Endodermal cell (in vitro differentiated cells): ENCODE results near the gene HLA-C. TPM values are rescaled to one million over a fixed set of nuclear protein-coding genes. Genes with fewer than 3 reads are reported as not detected.
"Not testable (repeated sequence)": the region's sequence is repeated elsewhere in the genome, so short reads cannot be mapped to it uniquely, and the experiment has no call there.

ENCODE experiments used
- DNase-seq: peaks from one replicate; pipeline ENCODE4 v3.0.0-alpha.2; 2017
- H3K27ac ChIP-seq: 2 replicates; pipeline ENCODE4 v1.5.1; 2013; ENCODE audit warnings: mild to moderate bottlenecking, low read depth, low read length, moderate library complexity
- H3K27me3 ChIP-seq: 2 replicates; pipeline ENCODE4 v1.6.1; 2013; ENCODE audit warnings: mild to moderate bottlenecking, low read length, moderate library complexity; ENCODE audit not compliant: insufficient read depth, control insufficient read depth, poor library complexity, severe bottlenecking
- H3K36me3 ChIP-seq: 2 replicates; pipeline ENCODE4 v1.7.0; 2013; ENCODE audit warnings: mild to moderate bottlenecking, low read length, moderate library complexity; ENCODE audit not compliant: control insufficient read depth, insufficient read depth
- H3K4me1 ChIP-seq: one replicate; pipeline ENCODE4 v1.7.0; 2013; ENCODE audit warnings: low read length; ENCODE audit not compliant: control insufficient read depth, insufficient read depth
- H3K4me3 ChIP-seq: 2 replicates; pipeline ENCODE4 v1.5.1; 2013; ENCODE audit warnings: mild to moderate bottlenecking, low read length, moderate library complexity
- H3K9ac ChIP-seq: 2 replicates; pipeline ENCODE4 v1.6.1; 2013; ENCODE audit warnings: mild to moderate bottlenecking, low read length, moderate library complexity; ENCODE audit not compliant: poor library complexity, severe bottlenecking; ENCODE audit errors: extremely low read depth
- H3K9me3 ChIP-seq: 2 replicates; pipeline ENCODE4 v1.6.1; 2013; ENCODE audit warnings: mild to moderate bottlenecking, low read length, moderate library complexity; ENCODE audit not compliant: control insufficient read depth
- H3K27ac Mint-ChIP-seq: 2 replicates; pipeline ENCODE4 v1.8.0; 2020; ENCODE audit warnings: mixed read lengths
- H3K27me3 Mint-ChIP-seq: 2 replicates; pipeline ENCODE4 v1.8.0; 2021; ENCODE audit warnings: mild to moderate bottlenecking, mixed read lengths; ENCODE audit not compliant: insufficient read depth
- H3K36me3 Mint-ChIP-seq: 2 replicates; pipeline ENCODE4 v1.8.0; 2020; ENCODE audit warnings: low read depth, mixed read lengths
- H3K4me1 Mint-ChIP-seq: 2 replicates; pipeline ENCODE4 v1.8.0; 2020; ENCODE audit warnings: mixed read lengths
- H3K4me3 Mint-ChIP-seq: 2 replicates; pipeline ENCODE4 v1.8.0; 2020; ENCODE audit warnings: mild to moderate bottlenecking, moderate library complexity, mixed read lengths
- H3K9me3 Mint-ChIP-seq: 2 replicates; pipeline ENCODE4 v1.8.0; 2020; ENCODE audit warnings: mild to moderate bottlenecking, mixed read lengths
- WGBS, 2 experiments: methylation state at CpG; one replicate each; pipeline versions ENCODE4 v1.1.5 to v1.1.7; 2013; ENCODE audit warnings: missing lambda C conversion rate in 2 of 2, mixed read lengths in 1 of 2; ENCODE audit not compliant: insufficient coverage in 1 of 2, insufficient read length in 1 of 2; 5-methylcytosine and 5-hydroxymethylcytosine counted together
- total RNA-seq, 2 donors: library from RNA; stranded (reverse); fragmentation: NEBNext Ultra II Directional in 1 of 2; extraction: Animal tissue kit (Norgen Biotek cat#: 25700) in 1 of 2; gene quantifications; 2 replicates in 1 of 2; 3 replicates in 1 of 2; pipeline ENCODE4 v1.2.1, GENCODE V29; 2021
- TF ChIP-seq, protein P1 (sequence below): fragments of 200-600 bp; sonication (generic); conservative IDR thresholded peaks from 2 replicates; pipeline ENCODE4 v1.5.0; 2021; ENCODE audit warnings: antibody characterized with exemption, mild to moderate bottlenecking

The HLA-C gene
- total RNA-seq, 2 donors from 2014 or later, result 248 to 442 TPM

DNA sequence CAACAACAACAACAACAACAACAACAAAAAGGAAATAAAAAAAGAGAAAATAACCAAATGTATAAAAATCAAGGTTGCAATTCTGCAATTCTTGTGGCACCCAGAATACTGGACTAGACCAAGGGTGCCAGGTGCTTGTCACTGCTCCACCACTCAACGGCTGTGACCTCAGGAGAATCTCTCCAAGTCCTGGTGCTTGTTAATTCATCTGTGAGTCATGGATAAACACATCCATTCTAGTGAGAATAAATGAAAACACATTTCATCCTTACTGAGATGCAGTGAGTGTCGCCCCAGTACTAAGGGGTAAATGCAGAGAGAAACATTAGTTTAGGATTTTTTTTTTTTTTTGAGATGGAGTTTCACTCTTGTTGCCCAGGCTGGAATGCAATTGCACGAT is 32.0 kb downstream of the HLA-C start:
- no peaks in the 10 kb centered on the region for H3K36me3 ChIP-seq
- 60 to 69% methylated on average over 2 to 3 of the region's 3 CpGs for WGBS, 2 experiments
- no peaks in the 10 kb centered on the region for H3K27me3 ChIP-seq
- Mint-ChIP-seq H3K9me3 (peaks cover 2% of the 10 kb centered on the region), H3K4me3 (no peak overlapping the region), H3K36me3 (no peaks in the 10 kb centered on the region), H3K27ac (no peak overlapping the region), H3K27me3 (peaks cover 14% of the 10 kb centered on the region), H3K4me1 (no peaks in the 10 kb centered on the region)
- no peak for DNase-seq
- TF ChIP-seq, protein P1, sequence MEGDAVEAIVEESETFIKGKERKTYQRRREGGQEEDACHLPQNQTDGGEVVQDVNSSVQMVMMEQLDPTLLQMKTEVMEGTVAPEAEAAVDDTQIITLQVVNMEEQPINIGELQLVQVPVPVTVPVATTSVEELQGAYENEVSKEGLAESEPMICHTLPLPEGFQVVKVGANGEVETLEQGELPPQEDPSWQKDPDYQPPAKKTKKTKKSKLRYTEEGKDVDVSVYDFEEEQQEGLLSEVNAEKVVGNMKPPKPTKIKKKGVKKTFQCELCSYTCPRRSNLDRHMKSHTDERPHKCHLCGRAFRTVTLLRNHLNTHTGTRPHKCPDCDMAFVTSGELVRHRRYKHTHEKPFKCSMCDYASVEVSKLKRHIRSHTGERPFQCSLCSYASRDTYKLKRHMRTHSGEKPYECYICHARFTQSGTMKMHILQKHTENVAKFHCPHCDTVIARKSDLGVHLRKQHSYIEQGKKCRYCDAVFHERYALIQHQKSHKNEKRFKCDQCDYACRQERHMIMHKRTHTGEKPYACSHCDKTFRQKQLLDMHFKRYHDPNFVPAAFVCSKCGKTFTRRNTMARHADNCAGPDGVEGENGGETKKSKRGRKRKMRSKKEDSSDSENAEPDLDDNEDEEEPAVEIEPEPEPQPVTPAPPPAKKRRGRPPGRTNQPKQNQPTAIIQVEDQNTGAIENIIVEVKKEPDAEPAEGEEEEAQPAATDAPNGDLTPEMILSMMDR, result no peak
- H3K9ac ChIP-seq, result no peak overlapping the region
- H3K27ac ChIP-seq, result no peak overlapping the region
- H3K4me3 ChIP-seq, result no peak overlapping the region
- H3K9me3 ChIP-seq, result no peaks in the 10 kb centered on the region
- H3K4me1 ChIP-seq, result no peaks in the 10 kb centered on the region

DNA sequence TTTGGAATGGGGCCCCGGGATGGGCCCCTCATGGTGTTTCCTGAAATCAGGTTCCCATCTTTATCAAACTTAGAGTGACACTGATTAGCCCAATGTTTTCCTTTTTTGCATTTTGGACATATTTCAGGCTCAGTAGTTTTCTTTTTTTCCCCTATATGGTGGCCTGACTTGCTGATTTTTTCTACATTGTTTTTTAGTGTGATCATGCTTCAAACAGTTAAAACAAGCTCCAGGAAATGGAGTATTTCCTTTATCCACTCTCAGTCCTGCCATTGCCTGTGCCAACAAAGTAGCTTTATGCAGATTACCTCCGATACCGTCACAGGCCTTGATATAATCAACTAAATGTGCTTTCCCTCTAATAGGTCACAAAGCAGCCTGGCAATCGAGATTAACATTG is 37.8 kb downstream of the HLA-C start:
- not testable (repeated sequence) for H3K27me3 ChIP-seq, H3K27ac ChIP-seq, H3K4me3 ChIP-seq, H3K36me3 ChIP-seq, H3K9me3 Mint-ChIP-seq, H3K4me3 Mint-ChIP-seq, H3K27ac Mint-ChIP-seq, H3K9ac ChIP-seq, H3K9me3 ChIP-seq, H3K27me3 Mint-ChIP-seq, H3K4me1 ChIP-seq, DNase-seq, H3K36me3 Mint-ChIP-seq
- 87 to 89% methylated on average over 1 to 4 of the region's 4 CpGs for WGBS, 2 experiments
- H3K4me1 Mint-ChIP-seq, result peaks cover 15% of the 10 kb centered on the region

DNA sequence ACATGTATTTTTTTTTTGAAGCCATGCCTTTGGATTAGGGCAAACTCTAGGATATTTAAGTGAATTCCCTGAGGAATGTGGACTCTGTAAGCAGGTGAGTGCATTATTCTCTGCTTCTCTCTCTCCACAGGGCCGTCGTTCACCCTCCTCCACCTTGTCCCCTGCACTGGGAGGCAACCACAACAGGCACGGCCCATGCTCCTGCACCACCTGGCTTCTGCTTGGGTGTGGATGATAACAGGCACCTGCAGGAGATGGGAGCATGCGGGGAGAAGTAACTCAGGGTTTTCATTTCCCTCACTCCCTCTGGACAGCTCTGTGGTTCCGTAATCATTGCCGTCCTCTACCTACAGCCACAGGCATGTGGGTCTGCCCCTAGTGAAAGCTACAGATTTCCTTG is 43.4 kb downstream of the HLA-C start:
- no peak for DNase-seq
- TF ChIP-seq, protein P1, result no peak
- Mint-ChIP-seq H3K4me1 (peaks cover 5% of the 10 kb centered on the region), H3K4me3 (no peak overlapping the region), H3K9me3 (no peaks in the 10 kb centered on the region), H3K27ac (no peak overlapping the region), H3K36me3 (no peaks in the 10 kb centered on the region), H3K27me3 (no peaks in the 10 kb centered on the region)
- Histone ChIP-seq H3K9me3 (no peaks in the 10 kb centered on the region), H3K4me3 (no peak overlapping the region), H3K27ac (no peak overlapping the region), H3K36me3 (no peaks in the 10 kb centered on the region), H3K4me1 (no peaks in the 10 kb centered on the region), H3K9ac (no peak overlapping the region), H3K27me3 (no peaks in the 10 kb centered on the region)
- WGBS, 2 experiments, result 92 to 97% methylated on average over 3 to 6 of the region's 6 CpGs

DNA sequence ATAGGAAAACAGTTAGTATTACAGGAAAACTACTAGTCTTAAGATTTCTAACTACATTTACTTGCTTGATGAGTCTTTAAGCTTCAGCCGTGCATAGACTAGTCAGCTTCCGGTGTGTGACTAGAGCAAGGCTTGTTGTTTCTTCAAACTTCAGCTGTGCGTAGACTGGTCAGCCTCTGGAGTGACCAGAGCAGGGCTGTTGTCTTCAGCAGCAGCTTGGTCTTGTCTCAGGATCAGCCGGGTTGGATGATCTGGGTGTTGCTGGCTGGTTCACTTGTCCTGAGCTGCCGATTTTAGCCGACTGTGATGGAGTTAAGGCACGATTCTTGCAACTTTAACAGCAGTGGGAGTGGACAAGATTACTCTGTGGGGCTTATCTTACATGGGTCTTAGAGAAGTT is 44.7 kb downstream of the HLA-C start:
- Mint-ChIP-seq H3K27ac (no peak overlapping the region), H3K4me3 (no peak overlapping the region), H3K27me3 (no peaks in the 10 kb centered on the region), H3K36me3 (no peaks in the 10 kb centered on the region), H3K9me3 (no peaks in the 10 kb centered on the region), H3K4me1 (peaks cover 3% of the 10 kb centered on the region)
- Histone ChIP-seq H3K9ac (no peak overlapping the region), H3K4me3 (no peak overlapping the region), H3K4me1 (no peaks in the 10 kb centered on the region), H3K36me3 (no peaks in the 10 kb centered on the region), H3K9me3 (no peaks in the 10 kb centered on the region), H3K27ac (no peak overlapping the region), H3K27me3 (no peaks in the 10 kb centered on the region)
- no peak for DNase-seq
- WGBS, 2 experiments, result 94 to 96% methylated on average over 7 of the region's 7 CpGs
- TF ChIP-seq, protein P1, result no peak
